Trophoblast cell (in vitro differentiated cells and primary cell): ENCODE data around the gene TMEM205.

Source experiments
- DNase-seq, 2 donors: peaks; one replicate each; pipeline ENCODE4 v3.0.0-alpha.2; 2016
- H2AFZ ChIP-seq: 2 replicates; pipeline ENCODE4 v1.6.1; 2013; ENCODE audit warnings: low read length, moderate library complexity, mild to moderate bottlenecking; ENCODE audit not compliant: insufficient read depth, poor library complexity
- H2AK5ac ChIP-seq: 2 replicates; pipeline ENCODE4 v1.6.1; 2013; ENCODE audit warnings: mild to moderate bottlenecking, low read length
- H2BK120ac ChIP-seq: 2 replicates; pipeline ENCODE4 v1.6.1; 2013; ENCODE audit warnings: low read length, mild to moderate bottlenecking, moderate library complexity; ENCODE audit not compliant: insufficient read depth, poor library complexity
- H2BK12ac ChIP-seq: 2 replicates; pipeline ENCODE4 v1.6.1; 2013; ENCODE audit warnings: mild to moderate bottlenecking, low read length, moderate library complexity
- H2BK5ac ChIP-seq: 2 replicates; pipeline ENCODE4 v1.6.1; 2013; ENCODE audit warnings: low read length, low read depth, moderate library complexity, mild to moderate bottlenecking; ENCODE audit not compliant: poor library complexity
- H3K14ac ChIP-seq: 2 replicates; pipeline ENCODE4 v1.6.1; 2013; ENCODE audit warnings: mild to moderate bottlenecking, low read length
- H3K18ac ChIP-seq: 2 replicates; pipeline ENCODE4 v1.6.1; 2013; ENCODE audit warnings: mild to moderate bottlenecking, low read length
- H3K23ac ChIP-seq: 2 replicates; pipeline ENCODE4 v1.6.1; 2013; ENCODE audit warnings: low read length
- H3K27ac ChIP-seq: 2 replicates; pipeline ENCODE4 v1.5.1; 2013; ENCODE audit warnings: low read depth, mild to moderate bottlenecking, inconsistent platforms, low read length, moderate library complexity
- H3K27me3 ChIP-seq: 2 replicates; pipeline ENCODE4 v1.6.1; 2013; ENCODE audit warnings: inconsistent platforms, mild to moderate bottlenecking, low read length, moderate library complexity; ENCODE audit not compliant: insufficient read depth
- H3K36me3 ChIP-seq, 2 experiments: 1 replicate in 1 of 2; 2 replicates in 1 of 2; pipeline ENCODE4 v1.6.1; 2013; ENCODE audit warnings: low read length in 2 of 2, mild to moderate bottlenecking in 2 of 2, moderate library complexity in 1 of 2; ENCODE audit not compliant: insufficient read depth in 2 of 2, control insufficient read depth in 1 of 2
- H3K4ac ChIP-seq: 2 replicates; pipeline ENCODE4 v1.6.1; 2013; ENCODE audit warnings: low read depth, mild to moderate bottlenecking, low read length, moderate library complexity
- H3K4me1 ChIP-seq, 2 experiments: 1 replicate in 1 of 2; 2 replicates in 1 of 2; pipeline ENCODE4 v1.6.1; 2013; ENCODE audit warnings: low read length in 2 of 2, mild to moderate bottlenecking in 2 of 2, moderate library complexity in 1 of 2; ENCODE audit not compliant: insufficient read depth in 2 of 2, control insufficient read depth in 1 of 2
- H3K4me2 ChIP-seq: 2 replicates; pipeline ENCODE4 v1.6.1; 2013; ENCODE audit warnings: inconsistent platforms, mild to moderate bottlenecking, low read length, moderate library complexity
- H3K4me3 ChIP-seq: 2 replicates; pipeline ENCODE4 v1.5.1; 2013; ENCODE audit warnings: mild to moderate bottlenecking, low read depth, low read length, inconsistent platforms
- H3K79me1 ChIP-seq: one replicate; pipeline ENCODE4 v1.6.1; 2013; ENCODE audit warnings: low read length
- H3K79me2 ChIP-seq: 2 replicates; pipeline ENCODE4 v1.6.1; 2013; ENCODE audit warnings: low read length, mild to moderate bottlenecking; ENCODE audit not compliant: control insufficient read depth, insufficient read depth, poor library complexity
- H3K9ac ChIP-seq: 2 replicates; pipeline ENCODE4 v1.6.1; 2013; ENCODE audit warnings: mild to moderate bottlenecking, low read length
- H3K9me3 ChIP-seq: 2 replicates; pipeline ENCODE4 v1.6.1; 2013; ENCODE audit warnings: low read depth, mild to moderate bottlenecking, control low read depth, inconsistent platforms, low read length; ENCODE audit not compliant: insufficient read depth
- H4K12ac ChIP-seq: 2 replicates; pipeline ENCODE4 v1.6.1; 2013; ENCODE audit warnings: low read depth, mild to moderate bottlenecking, low read length, moderate library complexity
- H4K8ac ChIP-seq: 2 replicates; pipeline ENCODE4 v1.6.1; 2013; ENCODE audit warnings: low read depth, mild to moderate bottlenecking, low read length, moderate library complexity
- H4K91ac ChIP-seq: one replicate; pipeline ENCODE4 v1.6.1; 2013; ENCODE audit warnings: low read depth, mild to moderate bottlenecking, low read length, moderate library complexity
- WGBS: extraction: QIAGEN DNeasy Blood & Tissue Kit; methylation state at CpG from one replicate; pipeline ENCODE4 v1.1.7; 2013; ENCODE audit warnings: missing lambda C conversion rate; ENCODE audit not compliant: insufficient read length, insufficient coverage; ENCODE audit errors: extremely low coverage; 5-methylcytosine and 5-hydroxymethylcytosine counted together

The TMEM205 gene

DNA sequence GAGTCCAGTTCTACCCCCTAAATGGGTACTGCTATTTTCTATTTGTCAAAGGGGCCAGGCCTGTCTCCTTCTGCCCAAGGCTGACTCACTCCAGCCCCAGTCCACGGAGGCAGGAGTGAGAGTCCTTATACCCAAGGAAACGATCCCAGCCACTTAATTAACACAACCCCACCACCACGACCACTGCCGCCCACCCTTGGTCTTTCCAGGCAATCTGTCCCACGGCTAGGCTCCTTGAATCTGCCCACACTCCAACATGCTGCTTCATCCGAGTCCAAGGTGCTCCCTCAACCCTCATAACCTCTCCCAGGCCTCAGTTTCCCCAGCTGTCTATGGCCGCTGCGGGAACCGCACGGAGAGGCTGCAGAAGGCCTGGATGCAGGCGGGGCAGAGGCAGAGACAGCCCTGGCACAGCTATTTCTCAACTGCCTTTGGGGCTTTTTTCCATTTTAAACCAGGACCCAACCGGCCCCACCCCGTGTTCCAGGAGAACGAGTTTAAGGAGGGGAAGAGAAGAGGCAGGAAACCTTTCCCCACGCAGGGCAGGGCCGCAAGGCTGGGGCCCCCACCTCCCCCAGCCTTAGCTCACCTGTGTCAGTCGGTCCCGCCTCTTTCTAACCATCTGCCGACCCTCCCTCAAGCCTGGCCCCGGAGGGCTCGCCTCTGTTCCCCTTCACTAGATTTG, 7.4 kb downstream of the TMEM205 start:
- H3K4ac ChIP-seq = peak overlapping the region; percentile 39
- H3K18ac ChIP-seq = peak overlapping the region; percentile 69
- peaks cover 9% of the 10 kb centered on the region in 2 experiments for H3K36me3 ChIP-seq
- peaks cover 2% of the 10 kb centered on the region for H3K9me3 ChIP-seq
- no CpG with 5 or more reads among the region's 21 CpGs for WGBS
- no peak overlapping the region for H2BK5ac ChIP-seq
- peak overlapping the region; percentile 95 for H3K4me2 ChIP-seq
- H3K23ac ChIP-seq = no peak overlapping the region
- peaks cover 4% of the 10 kb centered on the region for H3K79me2 ChIP-seq
- H3K27ac ChIP-seq = no peak overlapping the region
- H3K27me3 ChIP-seq = no peaks in the 10 kb centered on the region
- H4K8ac ChIP-seq = peak overlapping the region; percentile 88
- H2AFZ ChIP-seq = peak overlapping the region; percentile 75
- peak in 1 of 2 donors; percentile 50 for DNase-seq
- peak overlapping the region; percentile 68 for H2BK120ac ChIP-seq
- H2AK5ac ChIP-seq = peak overlapping the region; percentile 35
- H4K91ac ChIP-seq = peak overlapping the region; percentile 53
- peak overlapping the region; percentile 47 for H3K14ac ChIP-seq
- H3K9ac ChIP-seq = no peak overlapping the region
- peaks cover 5% of the 10 kb centered on the region for H3K79me1 ChIP-seq
- H3K4me1 ChIP-seq = peaks cover 6 to 11% of the 10 kb centered on the region in 2 experiments
- H2BK12ac ChIP-seq = no peak overlapping the region
- peak overlapping the region; percentile 89 for H3K4me3 ChIP-seq
- peak overlapping the region; percentile 80 for H4K12ac ChIP-seq

DNA sequence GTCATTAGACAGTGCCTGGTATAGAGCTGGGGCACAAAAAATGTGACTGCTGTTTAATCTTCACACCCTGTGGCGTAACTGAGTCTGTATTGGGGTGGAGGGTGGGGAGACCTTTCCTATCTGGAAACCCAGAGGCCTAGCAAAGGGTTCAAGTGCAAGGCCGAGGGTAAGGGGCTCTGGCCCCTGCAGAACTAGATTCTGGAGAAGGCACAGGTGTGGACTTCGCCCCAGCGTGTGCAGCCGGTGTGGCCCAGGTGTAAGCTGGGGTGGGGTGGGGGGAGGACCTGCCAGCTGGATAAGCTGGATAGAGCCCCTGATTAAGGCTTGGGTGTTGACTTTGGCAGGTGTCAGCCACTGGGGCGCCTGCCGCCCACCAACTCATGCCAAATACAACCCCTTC, 7.9 kb downstream of the TMEM205 start:
- H3K79me2 ChIP-seq = peaks cover 4% of the 10 kb centered on the region
- no CpG with 5 or more reads among the region's 7 CpGs for WGBS
- H2BK5ac ChIP-seq = no peak overlapping the region
- no peak for DNase-seq
- H3K27me3 ChIP-seq = no peaks in the 10 kb centered on the region
- peaks cover 2% of the 10 kb centered on the region for H3K9me3 ChIP-seq
- no peak overlapping the region for H4K12ac ChIP-seq
- no peak overlapping the region for H2BK120ac ChIP-seq
- H3K4me1 ChIP-seq = peaks cover 6 to 11% of the 10 kb centered on the region in 2 experiments
- H2AFZ ChIP-seq = peak overlapping the region; percentile 23
- H4K8ac ChIP-seq = no peak overlapping the region
- H3K79me1 ChIP-seq = peaks cover 5% of the 10 kb centered on the region
- H4K91ac ChIP-seq = no peak overlapping the region
- H3K4ac ChIP-seq = no peak overlapping the region
- no peak overlapping the region for H3K18ac ChIP-seq
- H3K23ac ChIP-seq = no peak overlapping the region
- no peak overlapping the region for H3K27ac ChIP-seq
- peaks cover 9% of the 10 kb centered on the region in 2 experiments for H3K36me3 ChIP-seq
- no peak overlapping the region for H3K14ac ChIP-seq
- no peak overlapping the region for H3K9ac ChIP-seq
- peak overlapping the region; percentile 52 for H2AK5ac ChIP-seq
- no peak overlapping the region for H3K4me2 ChIP-seq
- no peak overlapping the region for H3K4me3 ChIP-seq
- H2BK12ac ChIP-seq = no peak overlapping the region

DNA sequence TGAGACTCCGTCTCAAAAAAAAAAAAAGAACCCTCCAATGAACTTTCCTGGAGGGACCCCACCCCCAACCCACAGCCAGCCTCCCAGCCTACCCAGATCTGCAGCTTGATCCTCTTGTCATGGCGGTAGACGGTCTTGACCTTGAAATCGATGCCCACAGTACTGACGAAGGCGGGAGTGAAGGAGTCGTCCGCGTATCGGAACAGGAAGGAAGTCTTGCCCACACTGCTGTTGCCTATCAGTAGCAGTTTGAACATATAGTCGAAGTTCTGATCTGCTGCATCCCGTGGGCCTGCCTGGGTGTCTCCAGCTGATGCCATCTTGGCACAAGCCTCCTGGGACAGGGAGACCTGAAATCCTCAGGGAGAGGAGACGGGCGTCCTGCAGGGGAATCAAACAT, 9.0 kb downstream of the TMEM205 start:
- peaks cover 9% of the 10 kb centered on the region in 2 experiments for H3K36me3 ChIP-seq
- no peak overlapping the region for H3K4ac ChIP-seq
- no peak overlapping the region for H4K12ac ChIP-seq
- no peak overlapping the region for H4K91ac ChIP-seq
- WGBS = no CpG with 5 or more reads among the region's 14 CpGs
- no peaks in the 10 kb centered on the region for H3K27me3 ChIP-seq
- H3K9me3 ChIP-seq = peaks cover 2% of the 10 kb centered on the region
- no peak overlapping the region for H2BK120ac ChIP-seq
- H3K79me1 ChIP-seq = peaks cover 5% of the 10 kb centered on the region
- no peak for DNase-seq
- H2BK5ac ChIP-seq = no peak overlapping the region
- H3K18ac ChIP-seq = no peak overlapping the region
- H2AK5ac ChIP-seq = no peak overlapping the region
- H3K23ac ChIP-seq = no peak overlapping the region
- H3K4me3 ChIP-seq = no peak overlapping the region
- H2BK12ac ChIP-seq = no peak overlapping the region
- no peak overlapping the region for H3K4me2 ChIP-seq
- no peak overlapping the region for H2AFZ ChIP-seq
- H3K4me1 ChIP-seq = peaks cover 6 to 11% of the 10 kb centered on the region in 2 experiments
- no peak overlapping the region for H4K8ac ChIP-seq
- H3K27ac ChIP-seq = no peak overlapping the region
- peaks cover 4% of the 10 kb centered on the region for H3K79me2 ChIP-seq
- H3K14ac ChIP-seq = no peak overlapping the region
- H3K9ac ChIP-seq = no peak overlapping the region

DNA sequence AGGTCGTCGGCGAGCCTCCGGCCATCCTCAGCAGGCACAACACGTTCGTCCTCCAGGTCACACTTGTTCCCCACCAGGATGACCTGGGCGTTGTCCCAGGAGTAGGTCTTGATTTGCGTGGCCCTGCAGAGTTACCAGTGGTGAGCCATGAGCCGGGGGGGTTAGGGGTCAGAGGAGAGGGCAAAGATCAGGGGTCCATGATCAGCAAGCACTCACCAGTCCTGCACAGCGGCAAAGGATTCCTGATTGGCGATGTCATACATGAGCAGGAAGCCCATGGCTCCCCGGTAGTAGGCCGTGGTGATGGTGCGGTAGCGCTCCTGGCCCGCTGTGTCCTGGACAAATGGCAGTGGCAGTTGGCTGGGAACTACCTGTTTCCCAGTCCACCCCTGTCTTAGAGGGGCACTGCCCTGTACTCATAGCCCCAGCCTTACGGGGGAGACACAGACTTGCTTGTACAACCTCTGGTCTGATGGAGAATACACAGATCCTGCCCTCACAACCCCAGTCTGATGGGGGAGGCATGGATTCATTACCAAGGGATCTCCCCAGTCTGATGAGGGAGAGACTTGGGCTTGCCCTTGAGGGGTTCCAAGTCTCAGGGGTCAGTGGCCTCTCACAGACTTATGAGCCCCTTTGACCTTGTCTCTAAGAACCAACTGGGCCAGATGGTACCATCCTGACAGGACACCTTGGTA, 10.5 kb downstream of the TMEM205 start:
- H3K4ac ChIP-seq = no peak overlapping the region
- H2AK5ac ChIP-seq = no peak overlapping the region
- no peak overlapping the region for H3K18ac ChIP-seq
- H3K36me3 ChIP-seq = peaks cover 9% of the 10 kb centered on the region in 2 experiments
- H3K4me2 ChIP-seq = no peak overlapping the region
- H3K79me2 ChIP-seq = peaks cover 4% of the 10 kb centered on the region
- no peak overlapping the region for H3K4me3 ChIP-seq
- H4K91ac ChIP-seq = no peak overlapping the region
- no peak overlapping the region for H2AFZ ChIP-seq
- no peak for DNase-seq
- peaks cover 5% of the 10 kb centered on the region for H3K79me1 ChIP-seq
- H3K23ac ChIP-seq = no peak overlapping the region
- no peaks in the 10 kb centered on the region for H3K27me3 ChIP-seq
- H3K4me1 ChIP-seq = peaks cover 6 to 11% of the 10 kb centered on the region in 2 experiments
- WGBS = no CpG with 5 or more reads among the region's 17 CpGs
- no peak overlapping the region for H4K12ac ChIP-seq
- H2BK5ac ChIP-seq = no peak overlapping the region
- no peak overlapping the region for H2BK12ac ChIP-seq
- H3K9ac ChIP-seq = no peak overlapping the region
- H3K9me3 ChIP-seq = peaks cover 2% of the 10 kb centered on the region
- no peak overlapping the region for H3K27ac ChIP-seq
- H2BK120ac ChIP-seq = no peak overlapping the region
- no peak overlapping the region for H4K8ac ChIP-seq
- no peak overlapping the region for H3K14ac ChIP-seq
